Body of pancreas (tissue), 4 donors: Measurements from ENCODE around the gene GDF2. TPM values are rescaled to one million over a fixed set of nuclear protein-coding genes. Genes with fewer than 3 reads are reported as not detected.

Experiments
- ATAC-seq: fragments of 150-250 bp; one replicate; pipeline ENCODE4 v1.9.1; 2016
- DNase-seq, 4 donors: peaks; one replicate each; pipeline ENCODE4 v3.0.0-alpha.2; 2019
- H3K27ac ChIP-seq, 4 donors: fragments of 200-600 bp; sonication (generic); 1 replicate in 3 of 4; 2 replicates in 1 of 4; pipeline versions ENCODE4 v1.5.1 to v1.6.1; 2016 to 2019; ENCODE audit warnings: mild to moderate bottlenecking in 1 of 4, mixed read lengths in 1 of 4, moderate library complexity in 1 of 4
- H3K27me3 ChIP-seq, 2 donors: fragments of 200-600 bp; sonication (generic); one replicate each; pipeline ENCODE4 v1.6.0; 2016; ENCODE audit warnings: mild to moderate bottlenecking in 1 of 2
- H3K36me3 ChIP-seq, 2 donors: fragments of 200-600 bp; sonication (generic); replicated peaks in 1 of 2; 2 replicates each; pipeline ENCODE4 v1.5.1; 2016; ENCODE audit warnings: low read depth in 2 of 2; ENCODE audit not compliant: insufficient read depth in 1 of 2
- H3K4me1 ChIP-seq: fragments of 200-600 bp; sonication (generic); one replicate; pipeline ENCODE4 v1.6.0; 2016
- H3K4me3 ChIP-seq, 2 donors: fragments of 200-600 bp; sonication (generic); 1 replicate in 1 of 2; 2 replicates in 1 of 2; pipeline ENCODE4 v1.5.1; 2016 to 2019
- H3K9me3 ChIP-seq, 3 donors: fragments of 200-600 bp; sonication (generic); 1 replicate in 2 of 3; 2 replicates in 1 of 3; pipeline ENCODE4 v1.5.1; 2016
- POLR2A ChIP-seq, 3 donors: fragments of 450-650 bp; IDR thresholded peaks; one replicate each; pipeline ENCODE4 v1.6.1; 2016; ENCODE audit warnings: antibody characterized with exemption in 3 of 3, mild to moderate bottlenecking in 2 of 3
- WGBS, 2 donors: methylation state at CpG; one replicate each; pipeline ENCODE4 v1.1.5; 2017; 5-methylcytosine and 5-hydroxymethylcytosine counted together
- intact Hi-C: fragments of 100-400 bp; cut with DNase I; formaldehyde crosslinking; loops from one replicate; pipeline ENCODE4 v1.15.1; 2023
- total RNA-seq, 2 donors: library from RNA; depleted of rRNA; stranded (reverse); fragments of >200 nt; gene quantifications; one replicate each; pipeline ENCODE4 v1.1.0, GENCODE V29; 2016
- TF ChIP-seq, protein P1 (sequence below), 7 experiments: fragments of 450-650 bp in 4 of 7; fragments of 200-600 bp in 3 of 7; sonication (generic) in 3 of 7; IDR thresholded peaks; one replicate each; pipeline ENCODE4 v1.5.1; 2016 to 2019; ENCODE audit warnings: antibody characterized with exemption in 7 of 7

Gene GDF2
- total RNA-seq, 2 donors from 2014 or later, result not detected

- TF ChIP-seq POLR2A (IDR thresholded peaks at IDR 0.05), result no peak
- TF ChIP-seq, protein P1, sequence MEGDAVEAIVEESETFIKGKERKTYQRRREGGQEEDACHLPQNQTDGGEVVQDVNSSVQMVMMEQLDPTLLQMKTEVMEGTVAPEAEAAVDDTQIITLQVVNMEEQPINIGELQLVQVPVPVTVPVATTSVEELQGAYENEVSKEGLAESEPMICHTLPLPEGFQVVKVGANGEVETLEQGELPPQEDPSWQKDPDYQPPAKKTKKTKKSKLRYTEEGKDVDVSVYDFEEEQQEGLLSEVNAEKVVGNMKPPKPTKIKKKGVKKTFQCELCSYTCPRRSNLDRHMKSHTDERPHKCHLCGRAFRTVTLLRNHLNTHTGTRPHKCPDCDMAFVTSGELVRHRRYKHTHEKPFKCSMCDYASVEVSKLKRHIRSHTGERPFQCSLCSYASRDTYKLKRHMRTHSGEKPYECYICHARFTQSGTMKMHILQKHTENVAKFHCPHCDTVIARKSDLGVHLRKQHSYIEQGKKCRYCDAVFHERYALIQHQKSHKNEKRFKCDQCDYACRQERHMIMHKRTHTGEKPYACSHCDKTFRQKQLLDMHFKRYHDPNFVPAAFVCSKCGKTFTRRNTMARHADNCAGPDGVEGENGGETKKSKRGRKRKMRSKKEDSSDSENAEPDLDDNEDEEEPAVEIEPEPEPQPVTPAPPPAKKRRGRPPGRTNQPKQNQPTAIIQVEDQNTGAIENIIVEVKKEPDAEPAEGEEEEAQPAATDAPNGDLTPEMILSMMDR (IDR thresholded peaks at IDR 0.05), result no peak
- no peak for DNase-seq
- peaks cover 19% of the 10 kb centered on the region for H3K4me1 ChIP-seq
- intact Hi-C loops, result loop anchor here (5.0 kb wide), 2 partner anchors 272 to 292 kb away; no protein-coding TSS in a partner anchor
- H3K4me3 ChIP-seq, result no peak overlapping the region
- H3K9me3 ChIP-seq, result no peaks in the 10 kb centered on the region
- no peaks in the 10 kb centered on the region for H3K36me3 ChIP-seq
- 80 to 91% methylated on average over 6 to 8 of the region's 8 CpGs for WGBS, 2 donors
- H3K27ac ChIP-seq, result no peak overlapping the region
- H3K27me3 ChIP-seq, result no peaks in the 10 kb centered on the region
- no peak for ATAC-seq
Measured at GRCh38 chr10:47319784-47320183, 2.5 kb upstream of the GDF2 start.

- no peaks in the 10 kb centered on the region for H3K9me3 ChIP-seq
- intact Hi-C loops, result no loop called here
- H3K27me3 ChIP-seq, result no peaks in the 10 kb centered on the region
- WGBS, 2 donors, result 75 to 84% methylated on average over 6 of the region's 6 CpGs
- ATAC-seq (no peak), DNase-seq (no peak)
- no peak overlapping the region for H3K27ac ChIP-seq
- H3K36me3 ChIP-seq, result no peaks in the 10 kb centered on the region
- H3K4me3 ChIP-seq, result no peak overlapping the region
- H3K4me1 ChIP-seq, result peaks cover 9% of the 10 kb centered on the region
- no peak for TF ChIP-seq POLR2A (IDR thresholded peaks at IDR 0.05)
- TF ChIP-seq, protein P1 (IDR thresholded peaks at IDR 0.05), result no peak
Measured at GRCh38 chr10:47320812-47321211, 1.4 kb upstream of the GDF2 start.

- WGBS, 2 donors, result 83 to 85% methylated on average over 6 to 8 of the region's 8 CpGs
- Histone ChIP-seq H3K27me3 (no peaks in the 10 kb centered on the region), H3K27ac (no peak overlapping the region), H3K9me3 (no peaks in the 10 kb centered on the region), H3K4me1 (peaks cover 5% of the 10 kb centered on the region), H3K36me3 (no peaks in the 10 kb centered on the region), H3K4me3 (no peak overlapping the region)
- no peak for ATAC-seq
- no peak for TF ChIP-seq POLR2A (IDR thresholded peaks at IDR 0.05)
- TF ChIP-seq, protein P1 (IDR thresholded peaks at IDR 0.05), result no peak
- intact Hi-C loops, result no loop called here
- DNase-seq, result peak in 1 of 4 donors; percentile 5
Measured at GRCh38 chr10:47321521-47322195, 596 bp upstream of the GDF2 start.

DNA sequence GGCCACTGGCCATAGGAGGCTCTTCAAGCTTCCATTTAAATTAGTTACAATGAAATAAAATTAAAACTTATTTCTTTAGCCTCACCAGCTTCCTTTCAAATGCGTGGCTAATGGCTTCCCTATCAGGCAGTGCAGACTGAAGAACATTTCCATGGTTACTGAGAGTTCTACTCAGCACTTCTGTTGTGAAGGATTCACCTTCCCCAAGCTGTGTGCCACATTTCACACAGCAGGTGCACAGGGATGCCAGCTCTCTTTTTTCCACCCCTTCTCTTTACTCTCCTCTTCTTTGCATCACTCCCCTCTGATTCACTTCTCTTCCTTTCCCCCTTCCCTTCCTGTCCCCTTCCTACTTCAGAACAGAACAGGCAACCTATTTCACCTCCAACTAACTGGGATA, 833 bp downstream of the GDF2 start:
- intact Hi-C loops, result no loop called here

More for the DNA sequence above, 833 bp downstream of the GDF2 start:
- ATAC-seq, result no peak
- WGBS, 2 donors, result 37 to 58% methylated on average over 1 of the region's 1 CpG
- Histone ChIP-seq H3K36me3 (no peaks in the 10 kb centered on the region), H3K4me3 (no peak overlapping the region), H3K4me1 (peaks cover 5% of the 10 kb centered on the region), H3K27ac (no peak overlapping the region), H3K9me3 (no peaks in the 10 kb centered on the region), H3K27me3 (no peaks in the 10 kb centered on the region)
- no peak for TF ChIP-seq POLR2A (IDR thresholded peaks at IDR 0.05)
- TF ChIP-seq, protein P1 (IDR thresholded peaks at IDR 0.05), result no peak
- no peak for DNase-seq
